GM04503 (cell line): ENCODE measurements around the gene GKAP1.
"Not testable (repeated sequence)": the region's sequence is repeated elsewhere in the genome, so short reads cannot be mapped to it uniquely, and the experiment has no call there.

Experiments
- DNase-seq: peaks from one replicate; pipeline ENCODE4 v3.0.0-alpha.2; 2012; ENCODE audit warnings: low read depth

The GKAP1 gene

GRCh38 chr9:83728591-83729368, 88.8 kb downstream of the GKAP1 start:
- DNase-seq: not testable (repeated sequence)

DNA sequence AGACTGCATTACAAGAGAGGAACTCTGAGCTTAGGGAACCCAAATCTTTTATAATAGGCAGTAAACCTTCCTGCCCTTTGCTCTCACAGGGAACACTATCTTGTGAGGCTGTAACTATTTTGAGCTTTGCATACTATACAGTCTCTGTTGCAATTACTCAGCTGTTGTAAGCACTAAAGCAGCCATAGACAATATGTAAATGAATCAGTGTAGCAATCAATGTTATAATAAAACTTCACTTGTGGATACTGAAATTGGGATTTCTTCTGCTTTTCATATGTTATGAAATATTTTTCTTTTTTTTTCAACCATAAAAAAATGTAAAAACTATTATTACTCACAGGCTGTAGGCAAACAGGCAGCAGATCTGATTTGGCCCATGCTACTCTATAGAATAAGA, 93.1 kb downstream of the GKAP1 start:
- DNase-seq: no peak

DNA sequence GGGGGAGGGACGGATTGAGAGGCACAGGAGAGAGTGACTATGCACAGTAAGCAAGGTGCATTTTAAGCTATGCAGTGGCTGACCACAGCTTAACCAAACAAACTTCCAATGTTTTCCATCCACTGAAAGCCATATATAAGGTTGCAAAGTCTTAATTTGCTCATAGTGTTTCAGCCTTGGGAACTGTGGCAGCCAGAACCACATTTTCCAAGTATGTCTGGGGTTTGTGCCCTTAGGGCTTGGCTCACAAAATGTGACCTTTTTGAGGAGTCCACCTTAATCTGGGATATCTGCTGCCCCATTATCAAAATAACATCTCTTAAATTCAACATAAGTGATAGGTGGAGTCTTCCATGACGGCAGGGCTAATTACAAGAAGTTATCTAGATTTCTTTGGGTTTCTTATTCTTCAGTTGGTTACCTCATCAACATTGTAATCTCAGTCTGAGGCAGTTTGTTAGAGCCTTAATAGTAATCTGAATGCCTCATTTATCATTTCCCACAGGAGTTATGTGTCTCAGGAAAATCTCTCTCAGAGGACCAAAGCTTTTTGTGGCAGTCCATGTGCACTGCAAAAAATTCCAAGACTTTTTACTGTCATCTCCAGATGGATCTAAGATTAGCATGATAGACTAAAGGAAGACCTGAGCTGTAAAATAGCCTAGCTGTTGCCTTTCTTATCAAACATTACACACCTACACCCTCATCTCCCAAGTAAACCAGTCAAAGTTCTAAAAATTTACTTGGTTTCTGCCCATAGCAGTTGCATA, 94.7 kb downstream of the GKAP1 start:
- no peak for DNase-seq

DNA sequence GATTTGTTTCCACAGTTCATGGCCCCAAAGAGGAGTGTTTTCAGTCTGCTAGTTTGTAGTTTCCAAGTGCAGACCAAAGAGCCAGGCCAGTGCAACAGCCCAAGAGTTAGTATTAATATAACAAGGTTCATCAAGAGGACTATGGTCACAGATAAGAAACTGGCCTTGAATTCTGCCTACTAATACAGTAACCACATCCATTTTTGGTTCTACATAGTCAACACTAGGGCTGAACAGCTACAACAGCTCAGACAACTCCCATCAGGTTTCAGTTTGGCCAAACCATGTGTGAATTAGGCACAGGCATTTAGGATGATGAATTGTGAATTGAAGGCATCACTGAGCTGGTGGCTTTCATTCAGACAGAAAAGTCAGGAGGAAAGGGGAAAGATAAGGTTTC, 96.1 kb downstream of the GKAP1 start:
- DNase-seq: no peak

DNA sequence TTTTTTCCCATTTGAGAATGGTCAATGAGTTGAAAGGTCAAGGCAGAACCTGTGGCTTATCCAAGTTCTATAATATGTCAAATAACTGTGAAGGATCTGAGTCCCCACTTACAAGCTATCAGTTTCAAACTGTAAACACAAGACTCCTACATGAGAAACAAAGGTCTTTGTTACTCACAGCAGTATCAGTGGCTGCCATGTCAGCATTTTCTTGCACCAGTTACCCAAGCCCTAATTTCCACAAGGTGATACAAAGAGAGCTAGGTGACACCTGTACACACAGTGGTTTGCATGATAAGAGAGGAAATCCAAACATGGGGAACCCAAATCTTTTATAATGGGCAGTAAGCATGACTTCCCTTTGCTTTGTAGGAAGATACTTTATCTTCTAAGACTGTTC, 101.8 kb downstream of the GKAP1 start:
- no peak for DNase-seq

DNA sequence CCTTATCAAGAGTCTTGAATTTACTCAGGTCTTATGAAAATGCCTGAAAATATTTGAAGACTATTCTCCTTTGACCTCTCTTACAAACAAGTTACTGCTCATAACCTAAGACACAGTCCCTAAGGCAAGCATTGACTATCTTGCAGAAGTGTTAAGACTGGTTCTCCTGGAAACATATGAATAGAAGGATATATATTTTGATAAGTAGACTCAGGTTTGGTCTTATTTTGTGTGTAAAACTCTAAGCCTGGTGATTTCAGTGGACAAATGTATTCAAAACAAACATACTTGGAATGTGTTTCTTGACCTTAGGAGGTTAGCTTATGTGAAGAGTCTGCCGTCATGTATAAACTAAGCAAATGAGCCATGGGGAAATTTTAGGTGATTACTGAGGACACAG, 102.3 kb downstream of the GKAP1 start:
- DNase-seq: no peak

DNA sequence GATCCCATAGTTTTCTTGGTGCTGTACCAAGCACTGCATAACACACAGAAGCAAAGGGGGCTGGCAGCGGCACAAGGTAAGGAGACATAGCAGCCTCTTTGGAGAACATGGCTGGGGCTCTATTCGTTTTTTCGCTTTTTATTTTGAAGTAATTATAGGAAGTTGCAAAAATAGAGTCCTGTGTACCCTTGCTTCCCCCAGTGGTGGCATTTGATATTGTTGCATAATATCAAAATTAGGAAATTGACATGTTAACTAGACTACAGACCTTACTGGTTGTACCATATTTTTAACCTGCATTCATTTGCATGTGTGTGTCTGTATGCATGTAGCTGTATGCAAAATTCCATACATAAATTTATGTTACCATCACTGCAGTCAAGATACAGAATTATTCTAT, 103.2 kb downstream of the GKAP1 start:
- DNase-seq: no peak

DNA sequence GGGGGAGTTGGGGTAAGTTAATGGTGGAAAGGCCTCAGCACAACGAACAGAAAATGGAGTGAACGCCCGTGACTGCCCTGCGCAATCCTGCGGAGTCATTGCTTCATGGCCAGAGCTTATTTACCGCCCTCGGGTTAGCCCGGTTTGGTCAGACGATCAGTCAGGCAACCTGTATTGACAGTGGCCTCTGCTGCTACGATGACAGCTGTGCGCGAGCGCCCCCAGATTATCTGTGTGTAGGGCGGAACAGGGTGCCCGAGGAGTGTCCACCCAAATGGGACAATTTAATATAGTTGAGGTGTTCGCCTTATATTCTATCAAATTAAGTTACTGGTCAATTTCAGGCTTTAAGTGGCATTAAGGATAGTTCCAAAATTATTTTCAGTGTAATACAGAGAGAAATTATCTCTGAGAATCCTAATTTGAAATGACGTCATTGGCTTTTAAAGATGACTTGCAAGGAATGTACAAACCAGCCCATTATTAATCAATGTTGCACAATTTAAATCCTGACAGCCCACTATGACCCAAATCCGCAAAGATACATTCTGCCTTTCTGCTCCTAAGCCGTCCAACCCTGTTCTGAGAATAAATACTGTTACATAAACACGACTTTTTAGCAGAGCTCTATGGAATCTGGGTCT, 108.9 kb downstream of the GKAP1 start:
- peak; percentile 13 for DNase-seq

- DNase-seq: peak; percentile 65
Measured at GRCh38 chr9:83707768-83708514, 109.6 kb downstream of the GKAP1 start, which contains the start of gene UBQLN1. Gene UBQLN1, minus strand, starts transcription at chr9:83707958. Its CDS starts 279 bp downstream, at chr9:83707679.

- DNase-seq: peak; percentile 28
Measured at GRCh38 chr9:83707518-83707767, 110.1 kb downstream of the GKAP1 start.

- no peak for DNase-seq
Measured at GRCh38 chr9:83706676-83707517, 110.7 kb downstream of the GKAP1 start.

DNA sequence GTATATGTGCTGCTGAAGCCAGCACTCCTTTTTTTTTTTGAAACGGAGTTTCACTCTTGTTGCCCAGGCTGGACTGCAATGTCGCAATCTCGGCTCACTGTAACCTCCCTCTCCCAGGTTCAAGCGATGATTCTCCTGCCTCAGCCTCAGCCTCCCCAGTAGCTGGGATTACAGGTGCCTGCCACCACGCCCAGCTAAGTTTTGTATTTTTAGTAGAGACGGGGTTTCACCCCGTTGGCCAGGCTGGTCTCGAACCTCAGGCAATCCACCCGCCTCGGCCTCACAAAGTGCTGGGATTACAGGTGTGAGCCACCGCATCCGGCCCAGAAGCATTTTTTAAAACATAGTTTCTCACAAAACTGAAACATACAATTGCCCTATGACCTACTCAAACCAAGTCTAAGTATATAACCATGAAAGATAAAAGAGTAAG, 112.3 kb downstream of the GKAP1 start:
- DNase-seq: not testable (repeated sequence)

- DNase-seq: peak; percentile 89
Measured at GRCh38 chr9:83701769-83702168, 115.8 kb downstream of the GKAP1 start.

DNA sequence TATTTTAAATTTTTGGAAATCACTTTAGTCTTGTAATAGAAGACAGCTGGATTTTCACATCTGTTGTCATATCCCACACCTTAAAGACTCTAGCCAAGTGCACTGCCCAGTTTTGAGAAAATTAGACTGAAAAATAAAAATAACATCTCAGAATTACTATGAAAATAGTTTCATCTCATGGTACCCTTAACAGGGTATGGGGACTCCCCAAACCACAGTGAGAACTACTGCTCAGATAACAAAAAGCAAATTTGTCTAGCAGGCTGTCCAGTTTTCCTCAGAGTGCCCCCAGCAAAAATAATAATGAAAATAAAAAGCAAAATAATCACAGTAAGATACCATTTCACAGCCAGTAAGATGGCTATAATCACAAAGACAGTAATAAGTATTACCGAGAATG, 116.3 kb downstream of the GKAP1 start:
- DNase-seq: no peak

DNA sequence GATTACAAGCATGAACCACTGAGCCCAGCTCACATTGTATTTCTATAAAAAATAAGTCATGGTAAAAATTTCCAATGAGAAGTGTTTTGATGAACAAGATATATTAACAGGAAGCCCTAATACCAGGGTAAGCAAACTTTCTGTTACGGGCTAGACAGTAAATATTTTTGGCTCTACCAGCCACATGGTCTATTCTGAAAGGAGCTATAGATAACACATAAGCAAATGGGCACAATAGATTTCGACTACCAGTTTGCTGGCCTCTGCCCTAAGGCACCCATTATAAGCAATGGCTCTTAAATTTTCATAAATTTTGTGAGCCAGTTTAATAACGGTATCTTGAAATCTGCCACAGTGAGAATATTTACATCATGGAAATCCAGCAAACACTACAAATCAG, 118.0 kb downstream of the GKAP1 start:
- DNase-seq: no peak

GRCh38 chr9:83698976-83699585, 118.5 kb downstream of the GKAP1 start:
- no peak for DNase-seq

DNA sequence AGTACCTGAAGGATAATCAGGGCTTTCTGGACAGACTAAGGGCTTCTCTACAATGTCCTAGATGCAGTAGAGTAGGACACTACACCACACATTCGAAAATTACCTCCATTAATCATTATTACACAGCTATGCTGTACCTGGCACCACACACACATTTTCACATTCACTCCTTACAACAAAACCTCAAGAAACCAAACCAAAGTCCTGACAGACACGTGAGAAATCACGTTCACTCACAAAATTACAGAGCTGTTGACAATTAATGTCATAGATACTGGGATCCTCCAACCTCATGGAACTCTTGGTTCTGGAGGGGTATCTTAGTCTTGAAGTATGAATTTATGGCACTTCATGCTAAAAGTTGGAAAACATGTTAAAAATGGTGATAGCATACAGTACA, 126.1 kb downstream of the GKAP1 start:
- DNase-seq: no peak
